ENCODE data around the gene PIK3R5. TPM values are rescaled to one million over a fixed set of nuclear protein-coding genes. Genes with fewer than 3 reads are reported as not detected.

The PIK3R5 gene
- total RNA-seq, 1 donor from 2014 or later = 34.2 TPM

DNA sequence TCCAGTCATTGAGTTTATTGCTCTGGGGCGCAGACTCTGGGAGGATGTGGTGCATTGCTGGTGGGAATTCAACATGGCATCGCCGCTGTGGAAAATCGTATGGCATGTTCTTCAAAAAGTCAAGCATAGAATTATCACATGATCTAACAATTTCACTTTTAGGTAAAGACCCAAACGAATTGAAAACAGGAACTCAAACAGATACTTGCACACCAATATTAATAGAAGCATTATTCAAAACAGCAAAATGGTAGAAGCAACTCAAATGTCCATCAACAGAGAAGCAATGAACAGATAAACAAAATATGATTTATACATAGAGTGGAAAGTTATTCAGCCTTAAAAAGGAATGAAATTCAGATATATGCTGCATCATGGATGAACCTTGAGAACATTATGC, 113.9 kb downstream of the PIK3R5 start:
- H3K36me3 Mint-ChIP-seq (ENCODE audit: low read depth) = no peaks in the 10 kb centered on the region
- no peaks in the 10 kb centered on the region for H3K27me3 Mint-ChIP-seq
- CTCF ChIA-PET = no interaction called here
- peaks cover 2% of the 10 kb centered on the region for H3K9me3 Mint-ChIP-seq
- DNase-seq (no peak), ATAC-seq (ENCODE audit: low read depth) (no peak)
- H3K4me1 Mint-ChIP-seq = peaks cover 32% of the 10 kb centered on the region
- intact Hi-C loops (cut with micrococcal nuclease) = no loop called here
- POLR2A ChIA-PET = no interaction called here
- H3K27ac Mint-ChIP-seq = no peak overlapping the region
- TF ChIP-seq, protein P1, sequence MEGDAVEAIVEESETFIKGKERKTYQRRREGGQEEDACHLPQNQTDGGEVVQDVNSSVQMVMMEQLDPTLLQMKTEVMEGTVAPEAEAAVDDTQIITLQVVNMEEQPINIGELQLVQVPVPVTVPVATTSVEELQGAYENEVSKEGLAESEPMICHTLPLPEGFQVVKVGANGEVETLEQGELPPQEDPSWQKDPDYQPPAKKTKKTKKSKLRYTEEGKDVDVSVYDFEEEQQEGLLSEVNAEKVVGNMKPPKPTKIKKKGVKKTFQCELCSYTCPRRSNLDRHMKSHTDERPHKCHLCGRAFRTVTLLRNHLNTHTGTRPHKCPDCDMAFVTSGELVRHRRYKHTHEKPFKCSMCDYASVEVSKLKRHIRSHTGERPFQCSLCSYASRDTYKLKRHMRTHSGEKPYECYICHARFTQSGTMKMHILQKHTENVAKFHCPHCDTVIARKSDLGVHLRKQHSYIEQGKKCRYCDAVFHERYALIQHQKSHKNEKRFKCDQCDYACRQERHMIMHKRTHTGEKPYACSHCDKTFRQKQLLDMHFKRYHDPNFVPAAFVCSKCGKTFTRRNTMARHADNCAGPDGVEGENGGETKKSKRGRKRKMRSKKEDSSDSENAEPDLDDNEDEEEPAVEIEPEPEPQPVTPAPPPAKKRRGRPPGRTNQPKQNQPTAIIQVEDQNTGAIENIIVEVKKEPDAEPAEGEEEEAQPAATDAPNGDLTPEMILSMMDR (IDR thresholded peaks at IDR 0.05) = no peak
- no peak overlapping the region for H3K4me3 Mint-ChIP-seq

DNA sequence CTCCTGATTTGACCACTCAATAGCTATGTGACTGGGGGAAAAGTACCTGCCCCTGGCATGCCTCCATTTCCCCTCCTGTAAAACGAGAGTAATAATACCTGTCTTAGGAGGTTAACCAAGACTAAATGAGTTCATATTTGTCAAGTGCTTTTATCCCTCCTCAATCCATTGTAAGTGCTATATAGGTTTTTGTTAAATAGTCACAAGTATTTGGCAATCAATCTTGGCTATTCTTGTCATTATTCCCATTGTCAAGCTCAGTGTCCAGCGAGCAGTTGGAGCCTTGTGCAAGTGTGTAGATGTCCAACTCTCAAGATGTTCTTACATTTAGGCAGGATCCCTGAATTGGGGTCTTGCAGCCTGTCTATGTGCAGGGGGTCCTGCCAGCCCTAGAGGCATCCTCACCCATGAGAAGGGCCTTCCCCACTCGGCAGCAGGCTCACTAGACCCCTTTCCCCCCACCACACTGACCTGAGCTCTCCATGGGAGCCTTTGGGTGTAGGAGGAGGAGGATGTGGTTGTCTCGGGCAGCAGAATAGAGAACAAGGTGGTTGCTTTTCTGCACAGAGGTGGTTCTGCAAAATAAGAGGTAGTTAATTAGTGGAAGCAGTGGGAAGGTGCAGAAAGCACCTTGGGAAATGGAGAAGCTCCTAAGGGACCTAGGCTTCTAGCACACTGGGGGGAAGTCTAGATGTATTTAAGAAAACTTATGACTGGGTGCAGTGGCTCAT, 116.0 kb downstream of the PIK3R5 start:
- Mint-ChIP-seq H3K9me3 (peaks cover 2% of the 10 kb centered on the region), H3K36me3 (ENCODE audit: low read depth) (no peaks in the 10 kb centered on the region), H3K4me3 (no peak overlapping the region), H3K27me3 (no peaks in the 10 kb centered on the region), H3K4me1 (peaks cover 17% of the 10 kb centered on the region), H3K27ac (no peak overlapping the region)
- intact Hi-C loops (cut with micrococcal nuclease) = no loop called here
- ChIA-PET CTCF (no interaction called here), POLR2A (no interaction called here)
- no peak for ATAC-seq (ENCODE audit: low read depth)
- DNase-seq = no peak
- TF ChIP-seq, protein P1 (IDR thresholded peaks at IDR 0.05) = no peak

DNA sequence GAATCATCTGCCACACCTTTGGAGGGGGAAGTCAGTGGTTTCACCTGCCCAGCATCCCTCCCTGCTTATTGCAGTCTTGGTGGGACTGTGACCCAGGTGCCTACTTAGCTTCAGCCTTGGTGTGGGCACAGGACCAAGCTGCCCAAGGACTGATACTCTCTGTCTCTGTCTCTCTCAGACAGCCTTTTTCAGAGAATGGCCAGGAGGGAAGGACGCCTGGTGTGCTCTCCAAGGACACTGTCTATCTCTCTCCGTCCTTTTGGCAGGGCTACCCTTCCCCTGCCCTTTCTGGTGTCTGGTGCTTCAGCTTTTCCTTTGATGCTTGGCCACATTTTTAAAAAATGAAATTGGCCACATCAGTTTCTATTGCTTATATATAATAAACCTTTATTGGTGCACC, 117.6 kb downstream of the PIK3R5 start:
- TF ChIP-seq, protein P1 (IDR thresholded peaks at IDR 0.05) = no peak
- intact Hi-C loops (cut with micrococcal nuclease) = no loop called here
- no peak overlapping the region for H3K27ac Mint-ChIP-seq
- no peaks in the 10 kb centered on the region for H3K27me3 Mint-ChIP-seq
- CTCF ChIA-PET = interaction anchor here (1.0 kb wide), 1 partner anchor 15 kb away, joined by 3 read pairs; no protein-coding TSS in a partner anchor
- POLR2A ChIA-PET = no interaction called here
- DNase-seq (no peak), ATAC-seq (ENCODE audit: low read depth) (no peak)
- peaks cover 30% of the 10 kb centered on the region for H3K4me1 Mint-ChIP-seq
- no peak overlapping the region for H3K4me3 Mint-ChIP-seq
- H3K9me3 Mint-ChIP-seq = peaks cover 2% of the 10 kb centered on the region
- no peaks in the 10 kb centered on the region for H3K36me3 Mint-ChIP-seq (ENCODE audit: low read depth)

DNA sequence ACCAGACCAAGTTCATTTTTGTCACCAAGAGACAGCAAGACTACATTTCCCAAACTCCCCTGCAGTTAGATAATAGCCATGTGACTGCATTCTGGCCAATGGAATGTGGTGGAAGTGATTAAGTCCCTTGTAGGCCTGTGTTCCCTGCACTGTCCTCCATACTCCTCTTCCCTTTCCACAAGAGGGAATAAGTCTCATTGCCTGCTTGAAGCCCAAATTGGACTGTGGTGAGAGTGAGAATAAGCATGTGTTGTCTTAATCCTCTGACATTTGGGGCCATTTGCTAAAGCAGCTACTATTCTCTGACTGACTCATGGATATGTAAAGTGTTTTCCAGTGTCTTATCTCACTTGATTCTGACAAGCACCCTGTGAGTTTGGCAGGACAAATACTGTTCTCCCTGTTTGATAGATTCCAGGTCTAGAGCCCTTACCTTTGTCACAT, 118.7 kb downstream of the PIK3R5 start:
- ChIA-PET CTCF (no interaction called here), POLR2A (interaction anchor here (0.6 kb wide), 1 partner anchor 11 kb away, joined by 5 read pairs; no protein-coding TSS in a partner anchor)
- Mint-ChIP-seq H3K27me3 (no peaks in the 10 kb centered on the region), H3K9me3 (peaks cover 2% of the 10 kb centered on the region), H3K27ac (no peak overlapping the region), H3K4me1 (peaks cover 32% of the 10 kb centered on the region), H3K36me3 (ENCODE audit: low read depth) (no peaks in the 10 kb centered on the region), H3K4me3 (no peak overlapping the region)
- TF ChIP-seq, protein P1 (IDR thresholded peaks at IDR 0.05) = no peak
- ATAC-seq (ENCODE audit: low read depth) (no peak), DNase-seq (no peak)
- intact Hi-C loops (cut with micrococcal nuclease) = no loop called here

DNA sequence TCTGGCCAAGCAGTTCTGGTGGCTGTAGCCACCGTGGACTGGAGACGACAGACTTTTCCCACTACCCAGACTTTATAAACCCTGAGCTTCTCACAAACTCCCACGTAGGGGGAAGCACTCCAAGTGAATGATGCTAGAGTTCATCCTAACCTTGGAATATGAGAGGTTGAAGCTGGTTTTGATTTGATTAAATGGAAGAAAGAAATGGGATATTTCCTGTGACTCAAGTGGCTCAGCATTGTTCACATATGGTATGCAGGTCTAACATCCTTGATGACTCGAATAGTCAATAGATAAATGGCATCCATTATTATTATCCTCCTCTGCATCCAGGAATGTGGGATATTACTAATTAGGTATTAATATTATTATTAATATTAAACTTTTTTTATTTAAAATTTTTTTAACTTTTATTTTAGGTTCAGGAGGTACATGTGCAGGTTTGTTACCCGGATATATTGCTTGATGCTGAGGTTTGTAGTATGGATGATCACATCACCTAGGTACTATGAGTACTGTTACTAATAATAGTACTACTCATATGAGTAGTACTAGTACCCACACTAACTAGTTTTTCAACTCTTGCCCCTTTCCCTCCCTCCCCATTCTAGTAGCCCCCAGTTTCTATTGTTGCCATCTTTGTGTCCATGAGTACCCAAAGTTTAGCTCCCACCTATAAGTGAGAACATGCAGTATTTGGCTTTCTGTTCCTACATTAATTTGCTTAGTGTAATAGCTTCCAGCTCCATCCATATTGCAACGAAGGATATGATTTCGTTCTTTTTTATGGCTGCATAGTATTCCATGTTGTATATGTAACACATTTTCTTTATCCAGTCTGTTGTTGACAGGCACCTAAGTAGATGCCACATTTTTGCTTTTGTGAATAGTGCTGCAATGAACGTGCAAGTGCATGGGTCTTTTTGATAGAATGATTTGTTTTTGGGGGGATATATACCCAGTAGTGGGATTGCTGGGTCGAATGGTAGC, 121.0 kb downstream of the PIK3R5 start:
- POLR2A ChIA-PET = interaction anchor here (0.7 to 1.2 kb wide), 2 partner anchors 38 to 121 kb away, joined by 3 to 5 read pairs; partner anchors contain the start of gene PIK3R5
- H3K9me3 Mint-ChIP-seq = no peaks in the 10 kb centered on the region
- H3K4me3 Mint-ChIP-seq = no peak overlapping the region
- ATAC-seq (ENCODE audit: low read depth) (no peak), DNase-seq (no peak)
- no peaks in the 10 kb centered on the region for H3K27me3 Mint-ChIP-seq
- no peaks in the 10 kb centered on the region for H3K36me3 Mint-ChIP-seq (ENCODE audit: low read depth)
- peaks cover 18% of the 10 kb centered on the region for H3K4me1 Mint-ChIP-seq
- CTCF ChIA-PET = interaction anchor here (1.4 kb wide), 1 partner anchor 153 kb away, joined by 4 read pairs; no protein-coding TSS in a partner anchor
- H3K27ac Mint-ChIP-seq = no peak overlapping the region
- TF ChIP-seq, protein P1 (IDR thresholded peaks at IDR 0.05) = no peak
- intact Hi-C loops (cut with micrococcal nuclease) = no loop called here
